Activated T-cell treated with anti-CD3 and anti-CD28 coated beads, Interleukin-2, amount 50 U/mL, for 4 hours (primary cell): ENCODE results near the gene U2AF1. TPM values are rescaled to one million over a fixed set of nuclear protein-coding genes. Genes with fewer than 3 reads are reported as not detected.
A peak's percentile ranks its signal among the peaks of the same experiment; 100 is the strongest.
"Not testable (repeated sequence)": the region's sequence is repeated elsewhere in the genome, so short reads cannot be mapped to it uniquely, and the experiment has no call there.

Experiments used
- ATAC-seq, 2 donors: fragments of 200-7000 bp; cut with Tn5 transposase; one replicate each; pipeline ENCODE4 v1.10.0; 2021
- DNase-seq: peaks from one replicate; pipeline ENCODE4 v3.0.0-alpha.2; 2020
- H3K27me3 Mint-ChIP-seq: one replicate; pipeline ENCODE4 v1.8.0; 2021; ENCODE audit warnings: low read depth, mixed read lengths
- H3K36me3 Mint-ChIP-seq: one replicate; pipeline ENCODE4 v1.8.0; 2022; ENCODE audit warnings: mixed read lengths; ENCODE audit not compliant: insufficient read depth
- H3K4me1 Mint-ChIP-seq: one replicate; pipeline ENCODE4 v1.8.0; 2021; ENCODE audit warnings: low read depth, mixed read lengths
- H3K4me3 Mint-ChIP-seq: one replicate; pipeline ENCODE4 v1.8.0; 2021; ENCODE audit warnings: mild to moderate bottlenecking, moderate library complexity, mixed read lengths
- H3K9me3 Mint-ChIP-seq: one replicate; pipeline ENCODE4 v1.8.0; 2021; ENCODE audit warnings: mixed read lengths
- total RNA-seq, 3 donors: library from RNA; stranded (reverse); gene quantifications; one replicate each; pipeline ENCODE4 v1.2.1, GENCODE V29; 2021

The U2AF1 gene
- total RNA-seq, 3 donors from 2014 or later: 17.8 to 57.1 (median 27.0) TPM

- not testable (repeated sequence) for H3K9me3 Mint-ChIP-seq, H3K36me3 Mint-ChIP-seq, H3K4me1 Mint-ChIP-seq, H3K4me3 Mint-ChIP-seq, DNase-seq, ATAC-seq, H3K27me3 Mint-ChIP-seq
These were observed 5.1 kb downstream of the U2AF1 start for GRCh38 chr21:43102281-43102680.

DNA sequence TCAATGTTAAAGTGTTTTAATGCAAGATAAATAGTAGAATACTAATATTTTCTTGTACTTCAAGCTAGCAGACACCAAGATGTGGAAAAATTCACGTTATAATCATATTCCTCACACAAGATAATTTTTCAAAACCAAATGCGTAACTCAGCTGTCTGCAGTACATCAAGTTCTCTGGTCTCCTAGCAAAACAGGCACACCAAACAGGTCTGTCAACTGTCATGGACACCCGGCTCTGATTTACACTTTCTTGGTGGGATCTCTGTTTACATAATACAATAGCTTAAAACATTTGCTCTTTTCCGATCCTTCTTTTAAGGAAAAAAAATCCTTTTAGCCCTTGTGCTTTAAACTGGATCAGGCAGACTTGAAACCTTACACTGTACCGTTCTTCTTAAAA is 5.7 kb downstream of the U2AF1 start:
- not testable (repeated sequence) for ATAC-seq, DNase-seq, H3K36me3 Mint-ChIP-seq, H3K27me3 Mint-ChIP-seq, H3K4me1 Mint-ChIP-seq, H3K4me3 Mint-ChIP-seq, H3K9me3 Mint-ChIP-seq

DNA sequence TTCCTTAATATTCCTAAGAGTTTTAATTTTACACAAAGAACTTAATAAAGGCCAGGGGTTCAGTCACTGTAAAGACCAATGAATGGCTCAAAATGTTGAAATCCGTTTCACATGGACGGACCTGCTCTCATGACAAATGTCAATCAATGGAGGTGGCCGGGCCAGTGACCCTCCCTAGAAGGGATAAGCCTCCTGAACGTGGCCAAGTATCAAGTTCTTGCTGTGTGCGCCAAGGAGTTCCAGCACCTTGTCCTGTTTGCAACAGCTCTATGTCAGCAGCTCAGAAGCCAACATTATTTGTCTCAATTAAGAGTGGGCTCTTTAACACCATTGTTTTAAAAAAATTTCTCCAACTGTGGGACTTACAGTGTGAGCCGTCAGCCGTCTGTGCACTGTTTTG is 6.4 kb downstream of the U2AF1 start:
- not testable (repeated sequence) for ATAC-seq, H3K4me1 Mint-ChIP-seq, H3K4me3 Mint-ChIP-seq, H3K36me3 Mint-ChIP-seq, H3K27me3 Mint-ChIP-seq, DNase-seq, H3K9me3 Mint-ChIP-seq

DNA sequence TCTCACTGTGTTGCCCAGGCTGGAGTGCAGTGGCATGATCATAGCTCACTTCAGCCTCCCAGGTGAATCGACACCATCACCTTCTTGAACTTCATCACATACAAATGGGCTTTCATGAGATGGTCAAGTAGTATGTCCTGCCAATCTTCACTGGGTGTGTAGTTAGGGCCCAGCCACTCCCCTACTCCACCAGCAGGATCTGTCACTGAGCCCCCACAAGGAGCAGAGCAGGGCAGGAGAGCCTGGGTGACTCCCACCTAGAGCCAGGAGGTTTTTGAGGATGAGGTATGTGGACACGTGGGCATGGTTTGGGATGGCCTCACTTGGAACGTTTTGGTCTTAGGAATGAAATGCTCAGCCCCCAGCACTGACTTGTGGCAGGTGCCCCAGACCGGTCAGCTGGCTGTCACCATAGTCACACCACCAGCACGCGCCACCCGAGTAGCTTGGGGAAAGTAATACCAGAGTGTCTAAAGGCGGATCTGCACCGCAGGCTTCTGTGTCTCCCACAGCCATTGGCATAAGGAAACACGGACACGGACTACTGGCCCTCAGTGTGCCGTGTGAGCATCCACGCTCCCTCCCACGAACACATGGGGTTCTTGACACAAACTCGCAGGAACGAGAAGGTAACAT is 15.3 kb downstream of the U2AF1 start:
- peak in 1 of 2 donors; percentile 34 for ATAC-seq
- H3K4me1 Mint-ChIP-seq: not testable (repeated sequence)

DNA sequence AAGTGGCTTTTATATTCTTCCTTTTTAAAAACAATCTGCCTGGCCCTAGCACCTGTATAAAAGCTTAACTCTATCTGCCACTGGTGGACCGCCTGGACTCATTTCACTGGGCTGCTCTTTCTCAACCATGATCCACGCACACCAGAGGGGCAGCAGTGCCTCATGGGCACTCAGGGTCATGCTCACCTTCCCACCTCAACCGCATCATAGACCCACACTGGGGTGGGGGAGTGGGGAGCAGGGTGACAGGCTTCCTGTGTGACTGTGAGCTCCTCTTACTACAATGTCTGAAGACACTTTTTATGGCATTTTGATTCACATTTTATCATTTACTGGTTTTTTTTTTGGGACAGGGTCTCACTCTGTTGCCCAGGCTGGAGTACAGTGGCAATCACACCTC is 16.4 kb downstream of the U2AF1 start:
- H3K36me3 Mint-ChIP-seq, H3K4me3 Mint-ChIP-seq, H3K27me3 Mint-ChIP-seq, H3K4me1 Mint-ChIP-seq, H3K9me3 Mint-ChIP-seq, DNase-seq: not testable (repeated sequence)
- ATAC-seq: peak in 1 of 2 donors; percentile 45

More for the DNA sequence above, 15.3 kb downstream of the U2AF1 start:
- not testable (repeated sequence) for H3K36me3 Mint-ChIP-seq, H3K4me3 Mint-ChIP-seq, H3K27me3 Mint-ChIP-seq, DNase-seq, H3K9me3 Mint-ChIP-seq

- not testable (repeated sequence) for ATAC-seq
These were observed 17.9 kb downstream of the U2AF1 start for GRCh38 chr21:43089463-43089862.

DNA sequence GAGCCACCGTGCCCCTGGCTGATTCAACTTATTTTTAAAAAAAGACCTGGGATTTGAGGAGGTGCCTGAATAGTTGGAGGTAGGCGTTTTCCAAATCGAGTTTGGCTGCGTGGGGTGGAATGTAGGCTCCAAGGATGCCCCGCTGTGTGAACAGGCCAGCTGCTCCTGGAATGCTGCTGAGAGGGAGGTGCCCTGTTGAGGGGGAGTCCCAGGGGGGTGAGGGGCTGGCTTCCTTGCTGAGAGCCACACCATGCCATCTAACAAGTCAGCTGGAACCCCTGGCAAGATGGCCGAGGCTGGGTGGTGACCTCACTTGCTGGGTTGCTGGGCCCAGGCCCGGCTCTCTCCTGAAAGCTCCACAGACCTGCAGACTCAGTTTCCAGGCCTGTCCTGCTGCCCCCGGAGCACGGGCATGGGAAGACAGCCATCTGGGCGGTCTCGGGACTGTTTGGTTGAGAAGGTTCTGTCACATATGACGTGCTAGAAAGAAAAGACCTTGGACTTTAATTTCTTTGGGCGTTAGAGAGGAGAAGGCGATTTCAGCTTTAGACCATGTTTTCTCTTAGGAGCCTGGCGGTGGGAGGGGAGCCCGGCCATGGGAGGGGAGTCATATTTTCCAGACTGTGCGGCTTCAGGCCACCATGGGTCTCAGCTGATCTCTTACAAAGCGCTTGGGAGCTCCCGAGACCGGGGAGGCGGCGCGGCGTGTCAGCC is 24.6 kb downstream of the U2AF1 start:
- not testable (repeated sequence) for H3K9me3 Mint-ChIP-seq, DNase-seq, H3K4me1 Mint-ChIP-seq, H3K36me3 Mint-ChIP-seq, H3K27me3 Mint-ChIP-seq, H3K4me3 Mint-ChIP-seq, ATAC-seq

More at GRCh38 chr21:43089463-43089862, 17.9 kb downstream of the U2AF1 start:
- H3K4me1 Mint-ChIP-seq, DNase-seq, H3K4me3 Mint-ChIP-seq, H3K9me3 Mint-ChIP-seq, H3K36me3 Mint-ChIP-seq, H3K27me3 Mint-ChIP-seq: not testable (repeated sequence)

DNA sequence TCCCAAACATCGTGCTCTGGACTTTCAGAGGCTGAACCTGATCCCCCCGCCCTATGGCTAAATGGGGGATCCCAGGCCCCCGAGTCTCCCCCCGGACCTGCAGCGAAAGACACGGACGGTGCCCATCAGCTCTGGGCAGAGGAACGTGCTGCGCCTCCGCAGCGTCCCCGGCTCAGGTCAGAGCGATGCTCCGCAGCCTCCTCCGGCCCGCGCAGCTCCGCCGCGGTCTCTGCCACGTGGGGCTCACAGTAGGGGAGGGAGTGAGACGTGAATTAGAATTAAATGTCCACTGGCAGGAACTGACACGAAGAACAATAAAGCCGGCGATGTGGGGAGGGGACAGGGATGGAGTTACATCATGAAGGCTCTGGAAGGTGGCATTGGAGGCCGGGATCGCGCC is 30.7 kb downstream of the U2AF1 start:
- H3K9me3 Mint-ChIP-seq, H3K27me3 Mint-ChIP-seq, H3K4me3 Mint-ChIP-seq, H3K4me1 Mint-ChIP-seq, DNase-seq, H3K36me3 Mint-ChIP-seq: not testable (repeated sequence)
- peak in 1 of 2 donors; percentile 24 for ATAC-seq

GRCh38 chr21:43076023-43076637 is 31.2 kb downstream of the U2AF1 start:
- not testable (repeated sequence) for DNase-seq, H3K36me3 Mint-ChIP-seq, H3K27me3 Mint-ChIP-seq, H3K4me1 Mint-ChIP-seq, H3K4me3 Mint-ChIP-seq, H3K9me3 Mint-ChIP-seq
- peak; percentile 18 to 31 for ATAC-seq

GRCh38 chr21:43075170-43076022 is 32.0 kb downstream of the U2AF1 start, which contains the start of gene CBS:
Gene CBS, minus strand, starts transcription at chr21:43075835. Its CDS starts 3,642 bp downstream, at chr21:43072193.
- not testable (repeated sequence) for H3K36me3 Mint-ChIP-seq, H3K4me1 Mint-ChIP-seq, H3K9me3 Mint-ChIP-seq, DNase-seq, H3K4me3 Mint-ChIP-seq, H3K27me3 Mint-ChIP-seq
- ATAC-seq: peak; percentile 31 to 44

- H3K27me3 Mint-ChIP-seq, H3K4me3 Mint-ChIP-seq, H3K36me3 Mint-ChIP-seq, H3K4me1 Mint-ChIP-seq, DNase-seq, H3K9me3 Mint-ChIP-seq: not testable (repeated sequence)
- peak in 1 of 2 donors; percentile 27 for ATAC-seq
These were observed 32.8 kb downstream of the U2AF1 start for GRCh38 chr21:43074401-43075169.

- ATAC-seq, H3K27me3 Mint-ChIP-seq, H3K4me3 Mint-ChIP-seq, H3K4me1 Mint-ChIP-seq, DNase-seq, H3K36me3 Mint-ChIP-seq, H3K9me3 Mint-ChIP-seq: not testable (repeated sequence)
These were observed 34.6 kb downstream of the U2AF1 start for GRCh38 chr21:43072742-43073141.

DNA sequence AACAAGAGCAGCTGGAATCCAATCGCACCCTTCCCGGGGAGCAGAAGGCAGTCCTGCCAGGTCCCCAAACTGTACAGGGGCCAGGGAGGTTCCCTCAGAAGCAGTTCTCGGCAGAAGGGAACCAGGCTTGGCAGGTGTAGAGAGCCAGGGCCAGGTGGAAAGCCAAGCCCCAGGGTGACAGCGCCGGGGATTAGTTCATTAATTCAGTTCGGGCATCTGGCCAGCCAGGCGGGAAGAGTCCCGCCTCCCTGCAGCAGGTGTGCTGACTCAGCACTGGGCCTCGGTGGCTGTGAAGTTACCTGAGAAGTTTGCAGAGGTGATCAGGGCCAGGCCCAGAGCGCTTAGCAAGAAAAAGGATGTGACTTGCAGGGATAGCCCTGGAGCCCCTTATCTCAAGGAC is 37.7 kb downstream of the U2AF1 start:
- not testable (repeated sequence) for H3K27me3 Mint-ChIP-seq, H3K9me3 Mint-ChIP-seq, H3K4me1 Mint-ChIP-seq, H3K4me3 Mint-ChIP-seq, H3K36me3 Mint-ChIP-seq, ATAC-seq, DNase-seq

DNA sequence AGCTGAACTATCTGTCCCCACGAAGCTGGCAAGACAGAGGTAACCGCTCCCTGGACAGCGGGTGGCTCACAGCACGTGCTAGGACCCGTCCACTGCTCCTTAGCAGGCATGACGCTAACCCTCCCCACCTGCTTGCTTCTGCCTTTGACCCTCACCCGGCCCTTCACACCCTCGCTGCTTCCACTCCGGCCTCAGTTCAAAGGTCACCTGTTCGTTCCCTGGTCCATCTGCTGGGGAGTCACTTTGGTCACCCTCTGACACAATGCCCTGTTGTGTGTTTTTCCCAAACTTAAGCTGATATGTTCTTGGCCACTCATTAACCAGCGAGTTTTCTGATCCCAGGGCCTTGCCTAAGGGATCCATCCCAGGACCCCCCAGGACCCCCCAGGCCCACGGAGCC is 39.3 kb downstream of the U2AF1 start:
- H3K9me3 Mint-ChIP-seq, H3K27me3 Mint-ChIP-seq, H3K4me3 Mint-ChIP-seq, H3K36me3 Mint-ChIP-seq, H3K4me1 Mint-ChIP-seq, ATAC-seq, DNase-seq: not testable (repeated sequence)
